HG02642 (cell line): Measurements from ENCODE around the gene TACC2.

Experiments
- ATAC-seq: cut with Tn5 transposase; IDR thresholded peaks from one replicate; pipeline ENCODE4 v1.9.1; 2021; ENCODE audit warnings: mild to moderate bottlenecking; ENCODE audit not compliant: unreplicated experiment, poor library complexity

The TACC2 gene

DNA sequence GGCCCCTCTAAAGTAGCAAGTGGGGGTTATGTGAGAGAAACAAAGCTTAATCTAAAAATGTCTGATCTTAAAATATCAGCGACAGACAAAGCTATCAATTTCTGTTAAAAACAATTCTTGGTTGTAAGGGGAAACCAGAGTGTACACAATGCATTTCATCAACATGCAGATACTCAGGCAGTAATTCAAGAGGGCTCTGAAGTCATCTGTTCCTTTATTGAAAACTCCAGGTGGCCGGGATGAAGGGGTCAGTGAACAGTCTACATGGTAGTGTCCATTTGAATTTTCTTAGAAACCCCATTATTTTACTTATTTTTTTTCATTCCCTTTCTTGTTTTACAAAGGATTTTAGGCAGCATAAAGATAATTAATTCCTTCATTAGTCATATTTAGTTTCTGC lies 245.5 kb downstream of the TACC2 start:
- no peak for ATAC-seq

DNA sequence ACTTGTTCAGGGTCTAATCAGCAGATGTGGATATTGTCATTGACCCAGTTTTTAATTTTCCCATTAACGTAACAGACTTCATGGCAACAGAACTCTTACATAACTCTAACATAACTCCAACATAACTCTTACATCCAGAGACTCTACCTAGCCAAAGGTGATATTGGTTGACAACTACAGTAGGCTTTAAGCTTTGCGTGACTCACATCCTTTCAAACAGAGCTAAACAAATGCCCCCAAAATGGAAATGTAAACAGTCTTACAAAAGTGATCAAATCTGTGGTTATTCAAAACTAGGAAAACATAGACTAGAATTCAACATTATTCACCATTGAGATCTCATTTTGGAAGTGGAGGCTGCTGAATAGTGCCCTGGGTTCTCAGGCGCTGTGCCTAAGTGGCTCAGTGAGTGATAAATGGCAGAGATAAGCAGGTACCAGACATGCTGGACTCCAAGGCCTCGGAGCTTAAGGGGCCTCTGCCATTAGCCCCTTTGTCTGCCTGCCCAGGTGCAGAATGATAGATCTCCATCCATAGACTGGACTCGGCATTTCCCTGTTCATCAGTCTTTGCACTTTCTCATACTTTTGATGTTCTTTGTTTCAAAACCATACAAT lies 247.8 kb downstream of the TACC2 start:
- no peak for ATAC-seq

DNA sequence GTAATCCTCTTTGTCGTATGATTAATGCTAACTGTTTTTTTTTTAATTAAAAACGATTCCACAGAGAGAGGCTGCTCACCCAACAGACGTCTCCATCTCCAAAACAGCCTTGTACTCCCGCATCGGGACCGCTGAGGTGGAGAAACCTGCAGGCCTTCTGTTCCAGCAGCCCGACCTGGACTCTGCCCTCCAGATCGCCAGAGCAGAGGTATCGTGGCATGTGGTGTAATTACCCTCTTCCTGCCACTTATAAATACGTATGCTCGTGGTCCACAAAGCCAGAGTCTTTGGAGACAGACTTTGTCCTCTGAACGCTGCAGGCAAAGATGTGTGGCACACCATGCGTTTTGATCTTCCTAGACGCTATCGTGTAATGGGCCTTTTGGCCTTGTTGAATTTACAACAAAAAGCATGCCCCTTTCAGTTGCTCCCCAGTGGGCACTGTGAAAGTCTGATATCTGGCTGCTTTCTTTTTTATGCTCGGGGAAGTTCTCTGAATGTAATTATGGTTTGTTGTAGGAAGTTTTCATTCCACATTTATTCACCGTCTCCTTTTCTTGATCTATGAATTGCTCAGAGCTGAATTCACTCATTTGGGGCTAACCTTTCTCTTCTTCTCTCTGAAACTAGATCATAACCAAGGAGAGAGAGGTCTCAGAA lies 248.5 kb downstream of the TACC2 start:
- ATAC-seq, result no peak

DNA sequence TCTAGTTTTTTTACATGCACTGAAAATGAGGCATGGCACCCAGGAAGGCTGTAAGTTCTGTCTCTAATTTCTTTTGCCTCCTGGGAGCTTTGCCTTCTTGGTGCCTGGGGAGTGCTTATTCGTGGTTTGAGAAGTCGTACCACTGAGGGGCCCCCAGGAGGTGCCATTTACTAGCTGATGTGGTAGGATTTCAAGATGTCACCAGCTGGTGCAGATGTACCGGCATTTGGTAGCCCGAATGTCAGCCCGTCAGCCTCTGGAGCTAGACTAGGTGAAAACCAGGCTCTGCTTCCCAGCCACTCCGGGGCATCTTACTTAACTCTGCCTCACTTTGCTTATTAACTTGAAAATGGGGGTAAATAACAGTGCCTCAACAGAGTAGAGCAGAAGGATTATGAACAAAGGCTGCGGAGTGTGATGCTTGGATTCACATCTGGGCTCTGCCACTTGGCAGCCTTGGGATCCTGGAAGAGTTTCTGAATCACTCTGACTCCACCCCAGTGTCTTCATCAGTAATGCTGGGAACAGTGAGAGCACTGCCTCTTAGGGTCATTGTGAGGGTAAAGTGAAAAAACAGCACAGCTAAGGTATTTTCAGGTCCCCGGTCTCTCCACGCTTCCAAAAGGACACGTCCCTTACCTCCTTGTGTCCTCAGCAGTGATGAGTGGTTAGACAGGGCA lies 250.8 kb downstream of the TACC2 start:
- no peak for ATAC-seq

DNA sequence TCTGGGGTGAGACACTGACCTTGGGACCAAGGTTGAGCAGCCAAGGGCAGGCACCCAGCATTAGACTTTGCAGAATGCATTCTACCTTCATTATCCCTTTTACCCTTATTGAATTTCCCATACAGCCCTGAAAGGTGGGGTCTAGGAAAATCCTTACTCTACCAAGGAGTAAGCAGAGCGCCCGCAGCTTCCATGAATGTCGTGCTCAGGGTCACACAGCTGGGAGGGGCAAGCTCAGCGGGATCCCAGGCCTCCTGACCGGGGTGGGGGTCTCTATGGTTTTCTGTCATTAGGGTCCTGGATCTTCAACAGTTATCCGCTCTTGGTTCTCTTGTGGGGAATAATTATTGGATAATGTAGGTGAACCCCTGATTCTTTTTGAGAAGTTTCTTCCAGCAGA lies 251.4 kb downstream of the TACC2 start:
- ATAC-seq, result no peak

DNA sequence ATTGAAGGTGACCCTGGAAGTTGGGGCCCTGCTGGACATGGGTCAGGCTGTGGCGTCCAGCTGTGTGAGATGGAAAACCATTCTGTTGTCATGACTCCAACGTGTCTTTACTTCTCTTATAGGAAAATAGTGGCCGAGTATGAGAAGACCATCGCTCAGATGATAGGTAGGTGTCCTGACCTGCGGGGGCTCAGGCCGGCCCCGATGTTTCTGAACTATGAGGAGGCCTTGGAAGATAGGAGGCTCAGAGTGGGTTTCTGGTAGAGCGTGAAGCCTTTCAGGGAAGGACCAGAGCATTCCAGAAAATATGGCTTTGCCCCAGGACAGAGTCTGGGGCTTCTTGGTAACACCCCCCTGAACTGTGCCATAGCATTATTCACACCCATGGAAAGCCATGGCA lies 252.9 kb downstream of the TACC2 start:
- ATAC-seq, result no peak

DNA sequence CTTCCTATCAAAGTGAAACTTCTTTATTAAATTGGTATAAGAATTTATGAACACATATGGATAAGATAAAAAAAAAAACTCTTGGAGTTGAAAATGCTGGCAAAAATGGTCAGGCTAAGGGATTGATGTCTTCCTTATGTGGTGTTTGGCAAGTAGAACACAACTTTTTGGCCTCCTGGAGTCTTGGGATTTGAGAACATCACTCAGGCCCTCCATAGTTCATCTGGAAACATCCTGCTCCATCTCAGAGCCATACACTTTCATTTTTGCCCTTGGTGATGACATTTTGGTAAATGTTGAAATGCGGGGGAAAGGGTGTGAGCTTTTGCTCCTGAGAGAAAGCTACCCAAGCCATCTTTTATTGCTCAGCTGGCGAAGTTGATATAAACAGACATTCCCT lies 254.6 kb downstream of the TACC2 start:
- no peak for ATAC-seq

DNA sequence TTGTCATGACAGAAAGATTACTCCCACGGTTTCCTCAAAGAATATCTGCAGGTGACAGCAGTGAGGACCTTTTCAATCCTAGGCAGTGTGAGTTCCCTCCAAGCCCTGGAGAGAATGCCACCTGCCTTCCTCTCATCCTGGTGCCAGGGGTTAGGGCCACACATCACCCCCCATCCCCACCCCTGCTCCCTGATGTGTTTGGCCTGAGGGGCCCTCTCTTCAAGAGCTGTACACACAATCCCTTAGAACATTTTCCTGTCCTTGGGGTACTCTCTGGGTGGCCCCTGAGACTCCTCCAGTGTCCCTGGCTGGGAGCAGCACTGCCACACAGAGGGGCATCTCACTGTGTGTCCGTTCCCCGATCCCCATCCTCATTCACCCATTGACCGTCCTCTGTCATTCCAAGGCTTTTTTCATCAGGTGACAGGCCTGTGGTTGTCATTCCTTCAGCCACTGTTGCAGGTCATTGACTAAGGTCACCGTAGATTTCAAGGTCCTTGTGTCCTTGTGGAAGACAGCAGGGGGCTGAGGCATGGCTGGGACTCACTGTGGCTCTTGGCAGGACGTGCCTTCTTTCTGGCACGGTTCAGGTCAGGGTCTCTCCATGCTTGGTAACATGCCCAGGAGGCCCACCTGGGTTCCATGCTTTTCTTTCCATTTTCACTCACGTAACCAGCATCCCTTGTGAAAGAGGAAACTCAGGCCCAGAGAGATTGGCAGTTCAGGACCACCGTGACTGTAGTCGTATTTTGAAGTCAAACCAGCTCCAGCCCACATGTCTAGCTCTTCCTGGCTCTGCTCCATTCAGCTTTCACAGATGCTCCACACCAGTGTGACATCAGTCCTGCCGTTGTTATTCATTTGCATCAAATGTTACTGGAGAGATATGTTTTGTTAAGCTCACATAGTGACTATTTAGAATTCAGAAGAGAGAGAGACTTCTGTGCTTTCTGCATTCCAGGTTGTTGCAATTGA lies 255.3 kb downstream of the TACC2 start:
- no peak for ATAC-seq

- no peak for ATAC-seq
These were observed 256.2 kb downstream of the TACC2 start for GRCh38 chr10:122245136-122245535.

DNA sequence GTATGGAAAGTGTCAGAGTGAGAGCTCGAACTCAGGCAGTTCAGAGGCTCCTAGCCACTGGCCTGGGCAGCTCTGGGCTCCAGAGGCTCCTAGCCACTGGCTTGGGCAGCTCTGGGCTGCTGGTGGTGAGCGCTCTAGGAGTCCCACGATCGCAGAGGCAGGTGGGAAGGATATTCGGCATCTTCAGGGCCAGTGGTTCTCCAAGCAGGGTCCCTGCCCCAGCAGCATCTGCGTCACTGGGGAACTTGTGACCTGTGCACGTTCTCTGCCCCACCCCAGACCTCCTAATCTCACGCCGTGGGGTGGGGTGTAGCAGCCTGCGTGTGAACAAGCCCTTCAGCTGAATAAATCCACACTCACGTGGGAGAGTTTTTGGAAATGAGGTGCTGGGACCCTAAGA lies 256.9 kb downstream of the TACC2 start:
- ATAC-seq, result no peak

DNA sequence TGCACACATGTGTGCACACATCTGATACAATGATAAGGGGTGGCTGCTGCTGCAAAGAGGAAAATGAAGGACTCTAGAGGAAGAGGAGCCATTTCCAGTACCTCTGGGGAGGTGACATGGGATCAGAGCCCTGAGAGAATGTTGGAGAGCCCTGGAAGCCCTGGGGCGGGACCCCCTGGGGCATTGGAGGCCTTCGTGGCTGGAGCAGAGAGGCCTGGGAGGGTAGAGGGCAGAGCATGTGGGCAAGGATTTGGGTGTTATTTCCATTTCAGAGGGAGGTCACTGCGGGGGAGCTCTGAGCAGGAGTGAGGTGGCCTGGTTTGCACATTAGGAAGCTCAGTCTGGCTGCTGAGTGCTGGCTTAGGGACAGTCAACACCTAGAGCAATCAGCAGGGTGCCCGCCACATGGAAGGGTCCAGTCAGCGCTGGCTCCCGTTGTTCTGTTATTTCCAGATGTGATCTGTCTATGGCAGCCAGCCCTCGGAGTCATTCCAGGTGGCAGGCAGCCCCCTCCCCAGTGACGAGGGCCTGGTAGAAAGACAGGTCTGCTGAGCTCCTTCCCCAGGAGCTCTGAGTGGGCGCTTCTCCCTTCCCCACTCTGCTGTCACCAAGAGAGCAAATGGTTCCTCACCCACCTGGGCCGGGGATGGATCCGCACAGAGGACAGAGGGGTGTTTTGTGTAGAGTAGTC lies 258.0 kb downstream of the TACC2 start:
- ATAC-seq, result no peak

DNA sequence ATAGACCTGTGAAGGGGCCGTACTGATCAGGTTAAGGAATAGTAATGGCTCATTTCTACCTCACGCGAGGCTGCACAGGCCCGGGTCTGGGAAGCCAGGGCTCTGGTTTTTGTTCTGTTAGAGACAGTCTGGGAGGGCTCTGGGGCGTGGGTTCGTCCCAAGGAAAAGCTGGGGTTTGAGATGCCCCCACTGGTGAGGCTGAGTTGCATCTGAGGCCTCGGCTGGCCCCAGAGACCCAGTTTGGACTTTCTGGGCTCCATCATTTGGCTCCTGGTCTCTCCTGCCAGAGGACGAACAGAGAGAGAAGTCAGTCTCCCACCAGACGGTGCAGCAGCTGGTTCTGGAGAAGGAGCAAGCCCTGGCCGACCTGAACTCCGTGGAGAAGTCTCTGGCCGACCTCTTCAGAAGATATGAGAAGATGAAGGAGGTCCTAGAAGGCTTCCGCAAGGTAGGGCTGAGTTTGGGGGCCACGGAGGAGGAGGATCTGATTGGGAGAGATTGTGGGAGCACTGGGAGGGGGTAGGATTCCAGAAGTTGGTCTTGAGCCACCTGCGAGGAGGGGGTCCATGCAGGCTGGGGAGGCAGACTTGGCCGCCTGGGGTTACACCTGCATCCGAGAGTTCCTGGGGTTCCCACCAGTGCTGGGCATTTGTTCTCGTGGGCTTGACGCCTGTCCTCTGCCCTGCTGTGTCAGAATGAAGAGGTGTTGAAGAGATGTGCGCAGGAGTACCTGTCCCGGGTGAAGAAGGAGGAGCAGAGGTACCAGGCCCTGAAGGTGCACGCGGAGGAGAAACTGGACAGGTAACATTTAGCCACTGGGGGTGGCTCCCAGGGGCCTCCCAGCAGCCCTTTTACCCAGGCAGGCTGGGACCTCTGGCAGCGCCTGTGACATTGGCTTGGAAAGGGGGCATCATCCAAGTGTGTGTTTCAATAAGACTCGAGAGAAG lies 259.7 kb downstream of the TACC2 start:
- no peak for ATAC-seq

GRCh38 chr10:122249303-122249850 lies 260.4 kb downstream of the TACC2 start:
- ATAC-seq, result no peak

DNA sequence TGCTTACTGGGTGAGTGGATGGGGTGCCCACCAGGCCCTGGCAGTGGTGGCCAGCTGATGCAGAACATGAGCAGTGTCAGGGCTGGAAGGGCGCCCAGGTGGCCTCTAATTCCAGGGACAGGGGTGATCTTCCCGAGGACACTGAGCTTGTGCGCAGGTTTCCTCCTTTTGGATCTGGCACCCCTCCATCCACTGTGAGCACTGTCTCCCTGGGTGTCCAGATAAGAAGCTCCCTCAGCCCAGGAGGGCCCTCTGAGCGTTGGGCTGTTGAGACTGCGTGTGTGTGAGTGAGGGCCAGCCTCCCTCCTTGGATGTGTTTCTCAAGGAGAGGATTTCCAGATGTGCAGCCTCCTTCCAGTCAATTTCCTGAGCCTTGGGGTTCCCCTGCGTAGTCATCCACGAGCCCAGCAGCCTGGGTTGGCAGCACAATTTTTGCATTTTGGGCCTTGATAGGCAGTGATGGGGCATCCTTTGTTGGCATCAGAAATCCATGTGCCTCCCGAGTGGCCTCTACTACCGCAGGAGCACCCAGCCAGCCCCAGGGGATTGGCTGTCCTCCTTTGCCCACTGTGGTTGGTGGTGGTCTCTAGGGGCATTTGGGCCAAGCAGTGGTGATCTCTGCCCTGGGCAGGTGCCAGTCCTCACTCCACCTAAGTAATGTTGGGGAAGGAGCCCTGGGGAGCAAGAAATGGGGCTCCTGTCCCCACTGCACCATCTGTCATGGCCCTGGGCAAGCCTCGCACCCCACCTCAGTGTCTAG lies 261.2 kb downstream of the TACC2 start:
- ATAC-seq, result no peak

- ATAC-seq, result no peak
These were observed 262.7 kb downstream of the TACC2 start for GRCh38 chr10:122251459-122252255.

DNA sequence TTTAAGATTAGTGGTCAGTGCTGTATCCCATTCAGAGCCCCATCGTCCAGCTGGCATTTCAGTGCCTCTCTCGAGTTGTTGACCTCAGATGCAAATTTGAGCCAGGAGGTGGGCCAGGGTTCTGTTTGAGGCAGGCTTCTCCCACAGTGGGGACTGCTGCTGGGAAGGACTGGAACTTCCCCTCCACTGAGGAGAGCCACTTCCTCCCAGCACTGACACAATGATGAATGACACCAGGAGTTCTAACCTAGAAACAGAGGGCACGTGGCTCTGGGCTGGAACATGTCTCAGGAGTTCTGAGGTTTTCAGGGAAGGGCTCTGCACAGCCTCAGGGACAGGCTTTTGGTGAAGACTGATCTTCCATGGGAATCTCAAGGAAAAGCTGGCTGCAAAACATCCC lies 263.8 kb downstream of the TACC2 start:
- no peak for ATAC-seq

GRCh38 chr10:122253605-122254004 lies 264.6 kb downstream of the TACC2 start:
- no peak for ATAC-seq
